Astrocyte (in vitro differentiated cells and primary cell): ENCODE results near the gene PCSK7. TPM values are rescaled to one million over a fixed set of nuclear protein-coding genes. Genes with fewer than 3 reads are reported as not detected.

ENCODE experiments used
- DNase-seq: peaks from one replicate; pipeline ENCODE4 v3.0.0-alpha.2; 2010; ENCODE audit warnings: low read depth
- FAIRE-seq: peaks from 2 replicates; lab custom pipeline; 2011; peaks lifted over from hg19 to GRCh38; lab: Jason Lieb, UNC
- H2AFZ ChIP-seq: 2 replicates; pipeline ENCODE4 v1.6.0; 2012; ENCODE audit warnings: low read depth, low read length, inconsistent platforms
- H3K27ac ChIP-seq: 2 replicates; pipeline ENCODE4 v1.5.1; 2011; ENCODE audit warnings: low read depth, low read length, inconsistent platforms
- H3K27me3 ChIP-seq: 2 replicates; pipeline ENCODE4 v1.6.0; 2011; ENCODE audit warnings: low read length, inconsistent platforms; ENCODE audit not compliant: insufficient read depth
- H3K36me3 ChIP-seq: 2 replicates; pipeline ENCODE4 v1.5.1; 2011; ENCODE audit warnings: low read length, inconsistent platforms; ENCODE audit not compliant: insufficient read depth
- H3K4me1 ChIP-seq: 2 replicates; pipeline ENCODE4 v1.5.1; 2011; ENCODE audit warnings: low read length, inconsistent platforms; ENCODE audit not compliant: insufficient read depth
- H3K4me2 ChIP-seq: 2 replicates; pipeline ENCODE4 v1.6.0; 2012; ENCODE audit warnings: low read length, inconsistent platforms
- H3K4me3 ChIP-seq: 2 replicates; pipeline ENCODE4 v1.5.1; 2011; ENCODE audit warnings: low read depth, mild to moderate bottlenecking, low read length, inconsistent platforms; ENCODE audit not compliant: insufficient read depth
- H3K79me2 ChIP-seq: 2 replicates; pipeline ENCODE4 v1.6.0; 2012; ENCODE audit warnings: mild to moderate bottlenecking, low read length, inconsistent platforms; ENCODE audit not compliant: insufficient read depth
- H3K9ac ChIP-seq: 2 replicates; pipeline ENCODE4 v1.6.0; 2012; ENCODE audit warnings: mild to moderate bottlenecking, low read length, inconsistent platforms
- H3K9me3 ChIP-seq: 2 replicates; pipeline ENCODE4 v1.5.1; 2012; ENCODE audit warnings: low read depth, mild to moderate bottlenecking, low read length, inconsistent platforms; ENCODE audit not compliant: insufficient read depth
- H4K20me1 ChIP-seq: 2 replicates; pipeline ENCODE4 v1.6.0; 2012; ENCODE audit warnings: low read length, inconsistent platforms; ENCODE audit not compliant: insufficient read depth
- H3K27ac Mint-ChIP-seq: one replicate; pipeline ENCODE4 v1.8.0; 2021; ENCODE audit warnings: mild to moderate bottlenecking, mixed read lengths; ENCODE audit not compliant: unreplicated experiment
- H3K27me3 Mint-ChIP-seq: one replicate; pipeline ENCODE4 v1.8.0; 2021; ENCODE audit warnings: low read depth, mixed read lengths; ENCODE audit not compliant: unreplicated experiment
- H3K36me3 Mint-ChIP-seq: one replicate; pipeline ENCODE4 v1.8.0; 2021; ENCODE audit warnings: low read depth, mixed read lengths; ENCODE audit not compliant: unreplicated experiment
- H3K4me1 Mint-ChIP-seq: one replicate; pipeline ENCODE4 v1.8.0; 2021; ENCODE audit warnings: low read depth, mixed read lengths; ENCODE audit not compliant: unreplicated experiment
- H3K4me3 Mint-ChIP-seq: one replicate; pipeline ENCODE4 v1.8.0; 2021; ENCODE audit warnings: mild to moderate bottlenecking, moderate library complexity, mixed read lengths; ENCODE audit not compliant: unreplicated experiment
- H3K9me3 Mint-ChIP-seq: one replicate; pipeline ENCODE4 v1.8.0; 2021; ENCODE audit warnings: mild to moderate bottlenecking, mixed read lengths; ENCODE audit not compliant: unreplicated experiment
- EZH2 ChIP-seq: IDR thresholded peaks from 2 replicates; pipeline ENCODE4 v1.6.1; 2012; ENCODE audit warnings: mild to moderate bottlenecking, low read length, inconsistent platforms; ENCODE audit not compliant: insufficient read depth
- total RNA-seq: library from RNA; stranded (reverse); gene quantifications from 2 replicates; pipeline ENCODE4 v1.2.1, GENCODE V29; 2021
- TF ChIP-seq, protein P1 (sequence below): IDR thresholded peaks from 2 replicates; pipeline ENCODE4 v1.5.1; 2011; ENCODE audit warnings: low read depth, mild to moderate bottlenecking, inconsistent platforms, low read length, moderate library complexity; ENCODE audit not compliant: insufficient read depth

Gene PCSK7
- total RNA-seq, 1 donor from 2014 or later = 43.6 TPM

DNA sequence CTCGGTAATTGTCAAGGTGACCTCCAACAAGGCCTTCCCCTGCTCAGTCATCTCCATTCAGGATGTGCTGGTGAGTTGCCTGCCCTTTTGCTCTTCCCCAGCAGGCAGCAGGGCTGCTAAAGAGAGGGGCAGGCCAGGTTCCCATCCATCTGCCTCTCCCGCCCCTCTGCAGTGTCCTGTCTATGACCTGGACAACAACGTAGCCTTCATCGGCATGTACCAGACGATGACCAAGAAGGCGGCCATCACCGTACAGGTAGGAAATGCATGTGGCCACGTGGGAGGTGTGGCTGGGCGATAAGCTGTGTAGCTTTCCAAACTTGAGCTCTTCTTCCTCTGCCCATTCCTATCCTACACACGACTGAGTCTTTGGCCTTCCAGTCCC lies 49.3 kb downstream of the PCSK7 start:
- H3K27ac ChIP-seq = no peak overlapping the region
- DNase-seq = no peak
- H3K4me1 Mint-ChIP-seq = peaks cover 12% of the 10 kb centered on the region
- no peak overlapping the region for H3K4me3 ChIP-seq
- H4K20me1 ChIP-seq = no peaks in the 10 kb centered on the region
- peaks cover 9% of the 10 kb centered on the region for H3K36me3 ChIP-seq
- peaks cover 4% of the 10 kb centered on the region for H3K79me2 ChIP-seq
- H3K9me3 ChIP-seq = no peaks in the 10 kb centered on the region
- H3K4me1 ChIP-seq = peaks cover 28% of the 10 kb centered on the region
- no peak overlapping the region for H3K4me2 ChIP-seq
- H3K9ac ChIP-seq = no peak overlapping the region
- no peaks in the 10 kb centered on the region for H3K27me3 ChIP-seq
- no peak for TF ChIP-seq EZH2
- TF ChIP-seq, protein P1, sequence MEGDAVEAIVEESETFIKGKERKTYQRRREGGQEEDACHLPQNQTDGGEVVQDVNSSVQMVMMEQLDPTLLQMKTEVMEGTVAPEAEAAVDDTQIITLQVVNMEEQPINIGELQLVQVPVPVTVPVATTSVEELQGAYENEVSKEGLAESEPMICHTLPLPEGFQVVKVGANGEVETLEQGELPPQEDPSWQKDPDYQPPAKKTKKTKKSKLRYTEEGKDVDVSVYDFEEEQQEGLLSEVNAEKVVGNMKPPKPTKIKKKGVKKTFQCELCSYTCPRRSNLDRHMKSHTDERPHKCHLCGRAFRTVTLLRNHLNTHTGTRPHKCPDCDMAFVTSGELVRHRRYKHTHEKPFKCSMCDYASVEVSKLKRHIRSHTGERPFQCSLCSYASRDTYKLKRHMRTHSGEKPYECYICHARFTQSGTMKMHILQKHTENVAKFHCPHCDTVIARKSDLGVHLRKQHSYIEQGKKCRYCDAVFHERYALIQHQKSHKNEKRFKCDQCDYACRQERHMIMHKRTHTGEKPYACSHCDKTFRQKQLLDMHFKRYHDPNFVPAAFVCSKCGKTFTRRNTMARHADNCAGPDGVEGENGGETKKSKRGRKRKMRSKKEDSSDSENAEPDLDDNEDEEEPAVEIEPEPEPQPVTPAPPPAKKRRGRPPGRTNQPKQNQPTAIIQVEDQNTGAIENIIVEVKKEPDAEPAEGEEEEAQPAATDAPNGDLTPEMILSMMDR = no peak
- no peak overlapping the region for H3K27ac Mint-ChIP-seq
- H2AFZ ChIP-seq = no peak overlapping the region
- FAIRE-seq = no peak
- H3K9me3 Mint-ChIP-seq = no peaks in the 10 kb centered on the region
- no peak overlapping the region for H3K4me3 Mint-ChIP-seq
- H3K36me3 Mint-ChIP-seq = peaks cover 20% of the 10 kb centered on the region
- no peaks in the 10 kb centered on the region for H3K27me3 Mint-ChIP-seq

DNA sequence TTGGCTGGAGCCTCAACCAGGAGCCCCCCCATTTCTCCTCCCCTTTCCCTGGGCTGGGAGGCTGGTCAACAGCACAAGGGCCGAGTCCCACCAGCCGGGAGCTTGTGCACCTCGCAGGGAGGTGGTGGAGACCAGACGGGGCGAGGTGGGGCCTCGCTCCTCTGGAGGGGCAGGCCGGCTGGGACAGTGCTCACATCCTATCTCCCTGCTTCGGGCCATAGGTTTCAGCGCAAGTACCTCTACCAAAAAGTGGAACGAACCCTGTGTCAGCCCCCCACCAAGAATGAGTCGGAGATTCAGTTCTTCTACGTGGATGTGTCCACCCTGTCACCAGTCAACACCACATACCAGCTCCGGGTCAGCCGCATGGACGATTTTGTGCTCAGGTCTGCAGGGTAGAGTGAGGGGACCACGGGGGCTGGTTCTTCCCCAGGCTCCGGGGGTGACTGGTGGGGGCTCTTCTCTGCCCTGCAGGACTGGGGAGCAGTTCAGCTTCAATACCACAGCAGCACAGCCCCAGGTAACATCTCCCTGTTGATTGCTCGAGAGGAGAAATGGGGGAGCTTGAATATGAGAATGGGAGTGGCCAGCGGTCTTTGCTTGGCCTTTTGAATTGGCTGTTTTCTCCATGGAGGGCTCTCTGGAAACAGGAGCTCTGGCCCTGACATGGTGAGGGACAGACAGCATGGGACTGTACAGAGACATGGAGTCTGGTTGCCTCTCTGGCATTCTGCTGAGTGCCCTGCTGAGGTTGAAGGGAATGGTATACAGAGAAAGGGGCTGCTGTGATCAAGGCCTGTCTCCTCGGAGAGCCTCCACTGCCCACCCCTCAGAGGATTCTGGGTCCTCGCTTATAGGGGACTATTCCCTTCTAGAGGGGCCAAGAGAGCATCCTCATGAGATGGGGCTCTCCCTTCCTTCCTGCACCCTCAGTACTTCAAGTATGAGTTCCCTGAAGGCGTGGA lies 50.0 kb downstream of the PCSK7 start:
- no peak overlapping the region for H3K27ac Mint-ChIP-seq
- FAIRE-seq (no peak), DNase-seq (no peak)
- H3K27ac ChIP-seq = no peak overlapping the region
- no peak overlapping the region for H3K4me2 ChIP-seq
- TF ChIP-seq, protein P1 = no peak
- no peak for TF ChIP-seq EZH2
- no peaks in the 10 kb centered on the region for H3K9me3 ChIP-seq
- no peak overlapping the region for H3K9ac ChIP-seq
- no peak overlapping the region for H3K4me3 ChIP-seq
- H3K27me3 ChIP-seq = no peaks in the 10 kb centered on the region
- H3K36me3 ChIP-seq = peaks cover 9% of the 10 kb centered on the region
- H3K4me3 Mint-ChIP-seq = no peak overlapping the region
- H3K4me1 Mint-ChIP-seq = peaks cover 9% of the 10 kb centered on the region
- peaks cover 17% of the 10 kb centered on the region for H3K36me3 Mint-ChIP-seq
- no peaks in the 10 kb centered on the region for H3K27me3 Mint-ChIP-seq
- no peak overlapping the region for H2AFZ ChIP-seq
- no peaks in the 10 kb centered on the region for H3K9me3 Mint-ChIP-seq
- H3K79me2 ChIP-seq = peaks cover 4% of the 10 kb centered on the region
- H3K4me1 ChIP-seq = peaks cover 28% of the 10 kb centered on the region
- no peaks in the 10 kb centered on the region for H4K20me1 ChIP-seq
